ENCODE results near the gene CIROP. TPM values are rescaled to one million over a fixed set of nuclear protein-coding genes. Genes with fewer than 3 reads are reported as not detected.
"Not testable (repeated sequence)": the region's sequence is repeated elsewhere in the genome, so short reads cannot be mapped to it uniquely, and the experiment has no call there.

CIROP gene
- total RNA-seq, 1 experiment from 2014 or later = not detected

- DNase-seq (ENCODE audit: low read depth) = no peak
These were observed 9.9 kb upstream of the CIROP start for GRCh38 chr14:23114669-23115038.

GRCh38 chr14:23114120-23114458, 9.3 kb upstream of the CIROP start:
- no peak for DNase-seq (ENCODE audit: low read depth)

GRCh38 chr14:23113431-23114119, 8.8 kb upstream of the CIROP start:
- no peak for DNase-seq (ENCODE audit: low read depth)

GRCh38 chr14:23112359-23113178, 7.8 kb upstream of the CIROP start:
- DNase-seq (ENCODE audit: low read depth) = no peak

GRCh38 chr14:23110579-23111365, 6.0 kb upstream of the CIROP start:
- DNase-seq (ENCODE audit: low read depth) = no peak

- DNase-seq (ENCODE audit: low read depth) = no peak
These were observed 5.0 kb upstream of the CIROP start for GRCh38 chr14:23109769-23110168.

GRCh38 chr14:23108169-23108568, 3.4 kb upstream of the CIROP start:
- not testable (repeated sequence) for DNase-seq (ENCODE audit: low read depth)

- DNase-seq (ENCODE audit: low read depth) = not testable (repeated sequence)
These were observed 2.8 kb upstream of the CIROP start for GRCh38 chr14:23107620-23108019.

GRCh38 chr14:23106747-23107045, 1.9 kb upstream of the CIROP start:
- DNase-seq (ENCODE audit: low read depth) = no peak

GRCh38 chr14:23105348-23105824, 597 bp upstream of the CIROP start:
- DNase-seq (ENCODE audit: low read depth) = no peak

- DNase-seq (ENCODE audit: low read depth) = no peak
These were observed 659 bp downstream of the CIROP start for GRCh38 chr14:23104070-23104590.

GRCh38 chr14:23103581-23103980, 1.2 kb downstream of the CIROP start:
- no peak for DNase-seq (ENCODE audit: low read depth)

- no peak for DNase-seq (ENCODE audit: low read depth)
These were observed 2.0 kb downstream of the CIROP start for GRCh38 chr14:23102801-23103200.

- DNase-seq (ENCODE audit: low read depth) = no peak
These were observed 2.7 kb downstream of the CIROP start for GRCh38 chr14:23101986-23102625.

GRCh38 chr14:23101213-23101970, 3.4 kb downstream of the CIROP start:
- no peak for DNase-seq (ENCODE audit: low read depth)

GRCh38 chr14:23099212-23099861, 5.5 kb downstream of the CIROP start:
- DNase-seq (ENCODE audit: low read depth) = no peak

- DNase-seq (ENCODE audit: low read depth) = no peak
These were observed 7.0 kb downstream of the CIROP start for GRCh38 chr14:23097786-23098185.

- peak; percentile 99 for DNase-seq (ENCODE audit: low read depth)
These were observed 9.3 kb downstream of the CIROP start, which contains the start of gene C14orf119 for GRCh38 chr14:23095196-23096108. C14orf119 (plus strand) TSS chr14:23095505; CDS start chr14:23097659, 2,154 bp downstream.

GRCh38 chr14:23094666-23095195, 10.1 kb downstream of the CIROP start, which contains the start of gene ACIN1:
ACIN1 (minus strand) TSS chr14:23095136; CDS start chr14:23095112, 24 bp downstream.
- peak; percentile 90 for DNase-seq (ENCODE audit: low read depth)
